Stimulated activated CD4-positive, alpha-beta T cell treated with anti-CD3 and anti-CD28 coated beads, Interleukin-1b, Interleukin-23, amount 100 ng/mL, for 1 hour (primary cell): ENCODE results near the gene C1orf141.
"Not testable (repeated sequence)": the region's sequence is repeated elsewhere in the genome, so short reads cannot be mapped to it uniquely, and the experiment has no call there.

ENCODE experiments used
- DNase-seq, 2 donors: peaks; one replicate each; pipeline ENCODE4 v3.0.0-alpha.2; 2020; ENCODE audit warnings: low read depth in 2 of 2

Gene C1orf141

GRCh38 chr1:67134695-67135094 is at the start of gene C1orf141:
C1orf141 (minus strand) TSS chr1:67134970; CDS start chr1:67127240, 7,730 bp downstream.
- DNase-seq: no peak

- DNase-seq: no peak
Measured at GRCh38 chr1:67175530-67176087, 40.8 kb upstream of the C1orf141 start.

GRCh38 chr1:67174716-67175284 is 40.0 kb upstream of the C1orf141 start:
- no peak for DNase-seq

GRCh38 chr1:67173988-67174387 is 39.2 kb upstream of the C1orf141 start:
- DNase-seq: no peak

GRCh38 chr1:67171978-67172377 is 37.2 kb upstream of the C1orf141 start:
- DNase-seq: no peak

GRCh38 chr1:67171574-67171955 is 36.8 kb upstream of the C1orf141 start:
- DNase-seq: no peak

- DNase-seq: no peak
Measured at GRCh38 chr1:67170751-67171573, 36.2 kb upstream of the C1orf141 start.

GRCh38 chr1:67169932-67170331 is 35.2 kb upstream of the C1orf141 start:
- DNase-seq: no peak

- DNase-seq: no peak
Measured at GRCh38 chr1:67169496-67169895, 34.7 kb upstream of the C1orf141 start.

GRCh38 chr1:67166196-67166595 is 31.4 kb upstream of the C1orf141 start, which contains the start of gene IL23R:
IL23R (plus strand) TSS chr1:67166454; CDS start chr1:67168121, 1,667 bp downstream.
- no peak for DNase-seq

- no peak for DNase-seq
Measured at GRCh38 chr1:67165468-67166041, 30.8 kb upstream of the C1orf141 start.

GRCh38 chr1:67162954-67163353 is 28.2 kb upstream of the C1orf141 start:
- DNase-seq: no peak

- no peak for DNase-seq
Measured at GRCh38 chr1:67159233-67159632, 24.5 kb upstream of the C1orf141 start.

- no peak for DNase-seq
Measured at GRCh38 chr1:67158401-67158800, 23.6 kb upstream of the C1orf141 start.

- no peak for DNase-seq
Measured at GRCh38 chr1:67150931-67151330, 16.2 kb upstream of the C1orf141 start.

- peak in 1 of 2 donors; percentile 18 for DNase-seq
Measured at GRCh38 chr1:67149179-67149770, 14.5 kb upstream of the C1orf141 start.

GRCh38 chr1:67148516-67149178 is 13.9 kb upstream of the C1orf141 start:
- DNase-seq: no peak

- not testable (repeated sequence) for DNase-seq
Measured at GRCh38 chr1:67147973-67148372, 13.2 kb upstream of the C1orf141 start.

GRCh38 chr1:67146539-67146938 is 11.8 kb upstream of the C1orf141 start:
- DNase-seq: no peak

GRCh38 chr1:67146101-67146500 is 11.3 kb upstream of the C1orf141 start:
- DNase-seq: no peak

GRCh38 chr1:67144696-67145095 is 9.9 kb upstream of the C1orf141 start:
- no peak for DNase-seq

- DNase-seq: no peak
Measured at GRCh38 chr1:67143966-67144365, 9.2 kb upstream of the C1orf141 start.
